Aortic smooth muscle cell (primary cell): ENCODE results near the gene AIM2. TPM values are rescaled to one million over a fixed set of nuclear protein-coding genes. Genes with fewer than 3 reads are reported as not detected.

Experiments
- total RNA-seq: library from RNA; depleted of rRNA; stranded (reverse); fragments of >200 nt; gene quantifications from 2 replicates; pipeline ENCODE4 v1.2.3, GENCODE V29; 2014

Gene AIM2
- total RNA-seq, result not detected in 2 replicates

GRCh38 chr1:159076438-159077119 lies at the start of gene AIM2:
TSS of gene AIM2 (minus strand) at chr1:159076766. CDS start at chr1:159073499, 3,267 bp downstream.

Other genes starting within 250 kb of the AIM2 start
- not detected in 2 replicates for gene MNDA, start 245.4 kb downstream of the AIM2 start, total RNA-seq
- gene PYHIN1, start 145.2 kb downstream of the AIM2 start, total RNA-seq, result not detected in 2 replicates
- gene IFI16, start 66.9 kb downstream of the AIM2 start, total RNA-seq, result 88.3 and 98.1 TPM in 2 replicates
- 0.13 TPM in 1 of 2 replicates, not detected in the other for gene CADM3, start 94.8 kb upstream of the AIM2 start, total RNA-seq
- gene ACKR1, start 128.1 kb upstream of the AIM2 start, total RNA-seq, result not detected in 2 replicates
- gene FCER1A, start 225.6 kb upstream of the AIM2 start, total RNA-seq, result not detected in 2 replicates